Smooth muscle cell (in vitro differentiated cells): ENCODE data around the gene SCYGR2. TPM values are rescaled to one million over a fixed set of nuclear protein-coding genes. Genes with fewer than 3 reads are reported as not detected.

Experiments
- DNase-seq: peaks from one replicate; lab custom pipeline; 2025; ENCODE audit not compliant: unreplicated experiment; lab: John Stamatoyannopoulos, UW
- H2AFZ ChIP-seq: fragments of 200-600 bp; sonication (generic); 2 replicates; pipeline ENCODE4 v1.6.0; 2016; ENCODE audit warnings: antibody characterized with exemption, low read depth, mild to moderate bottlenecking
- H3F3A ChIP-seq: fragments of 200-600 bp; sonication (generic); 2 replicates; pipeline ENCODE4 v1.6.0; 2017; ENCODE audit warnings: antibody characterized with exemption, low read depth
- H3K27ac ChIP-seq: fragments of 200-600 bp; sonication (generic); 2 replicates; pipeline ENCODE4 v1.5.1; 2016; ENCODE audit warnings: low read depth, mild to moderate bottlenecking
- H3K27me3 ChIP-seq: fragments of 200-600 bp; sonication (generic); 2 replicates; pipeline ENCODE4 v1.6.1; 2016; ENCODE audit warnings: low read depth, mild to moderate bottlenecking
- H3K36me3 ChIP-seq: fragments of 200-600 bp; sonication (generic); 2 replicates; pipeline ENCODE4 v1.5.1; 2016; ENCODE audit warnings: low read depth
- H3K4me1 ChIP-seq: fragments of 200-600 bp; sonication (generic); 2 replicates; pipeline ENCODE4 v1.5.1; 2016; ENCODE audit warnings: low read depth
- H3K4me2 ChIP-seq: fragments of 200-600 bp; sonication (generic); 2 replicates; pipeline ENCODE4 v1.6.0; 2016; ENCODE audit warnings: mild to moderate bottlenecking
- H3K4me3 ChIP-seq: fragments of 200-600 bp; sonication (generic); 2 replicates; pipeline ENCODE4 v1.5.1; 2016; ENCODE audit warnings: mild to moderate bottlenecking
- H3K79me2 ChIP-seq: fragments of 200-600 bp; sonication (generic); 2 replicates; pipeline ENCODE4 v1.6.0; 2016; ENCODE audit warnings: low read depth, mild to moderate bottlenecking
- H3K9ac ChIP-seq: fragments of 200-600 bp; sonication (generic); 2 replicates; pipeline ENCODE4 v1.6.0; 2016; ENCODE audit warnings: low read depth
- H3K9me3 ChIP-seq: fragments of 200-600 bp; sonication (generic); replicated peaks from 2 replicates; pipeline ENCODE4 v1.5.1; 2016; ENCODE audit warnings: low read depth
- H4K20me1 ChIP-seq: fragments of 200-600 bp; sonication (generic); 2 replicates; pipeline ENCODE4 v1.6.0; 2016; ENCODE audit warnings: low read depth
- WGBS: methylation state at CpG from one replicate; pipeline ENCODE4 v1.1.7; 2016; ENCODE audit warnings: low lambda C conversion rate; 5-methylcytosine and 5-hydroxymethylcytosine counted together
- polyA plus RNA-seq: library from polyadenylated mRNA; unstranded; fragments of >200 nt; fragmentation: Nextera tagmentation; extraction: Ambion mirVana; gene quantifications from 2 replicates; pipeline ENCODE4 v1.2.1, GENCODE V29; 2016
- total RNA-seq: library from RNA; depleted of rRNA; stranded (reverse); fragments of >200 nt; gene quantifications from 2 replicates; pipeline ENCODE4 v1.2.3, GENCODE V29; 2014
- TF ChIP-seq, protein P1 (sequence below): fragments of 200-600 bp; sonication (generic); IDR thresholded peaks from 2 replicates; pipeline ENCODE4 v1.5.1; 2017; ENCODE audit warnings: borderline replicate concordance, mild to moderate bottlenecking, antibody characterized with exemption; ENCODE audit not compliant: insufficient read depth, poor library complexity, severe bottlenecking

The SCYGR2 gene
- total and polyA plus RNA-seq, 2 experiments from 2014 or later, result not detected

DNA sequence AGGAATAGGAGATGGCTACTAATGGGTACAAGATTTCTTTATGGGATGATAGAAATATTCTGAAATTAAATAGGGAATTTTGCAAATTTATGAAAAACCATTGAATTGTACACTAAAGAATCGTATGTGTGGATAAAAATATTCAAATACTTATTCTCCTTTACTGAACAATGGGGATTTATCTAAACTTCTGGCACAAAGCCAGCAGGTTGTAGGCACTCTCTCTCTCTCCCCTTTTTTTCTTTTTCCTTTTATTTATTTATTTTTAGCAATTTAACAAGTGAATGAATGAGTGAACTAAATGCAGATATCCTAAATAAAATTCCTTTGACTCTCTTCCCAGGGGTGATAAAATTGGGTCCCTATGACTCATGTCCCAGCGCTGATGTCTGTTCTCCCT is 21.9 kb upstream of the SCYGR2 start:
- Histone ChIP-seq H3K4me3 (no peak overlapping the region), H4K20me1 (no peaks in the 10 kb centered on the region), H3K4me1 (no peaks in the 10 kb centered on the region), H2AFZ (no peak overlapping the region), H3K36me3 (no peaks in the 10 kb centered on the region), H3K4me2 (no peak overlapping the region), H3K9ac (no peak overlapping the region), H3K27ac (no peak overlapping the region), H3K79me2 (no peaks in the 10 kb centered on the region), H3K27me3 (no peaks in the 10 kb centered on the region), H3K9me3 (no peaks in the 10 kb centered on the region), H3F3A (peaks cover 4% of the 10 kb centered on the region)
- WGBS, result 82% methylated on average over 2 of the region's 2 CpGs
- DNase-seq, result no peak
- TF ChIP-seq, protein P1, sequence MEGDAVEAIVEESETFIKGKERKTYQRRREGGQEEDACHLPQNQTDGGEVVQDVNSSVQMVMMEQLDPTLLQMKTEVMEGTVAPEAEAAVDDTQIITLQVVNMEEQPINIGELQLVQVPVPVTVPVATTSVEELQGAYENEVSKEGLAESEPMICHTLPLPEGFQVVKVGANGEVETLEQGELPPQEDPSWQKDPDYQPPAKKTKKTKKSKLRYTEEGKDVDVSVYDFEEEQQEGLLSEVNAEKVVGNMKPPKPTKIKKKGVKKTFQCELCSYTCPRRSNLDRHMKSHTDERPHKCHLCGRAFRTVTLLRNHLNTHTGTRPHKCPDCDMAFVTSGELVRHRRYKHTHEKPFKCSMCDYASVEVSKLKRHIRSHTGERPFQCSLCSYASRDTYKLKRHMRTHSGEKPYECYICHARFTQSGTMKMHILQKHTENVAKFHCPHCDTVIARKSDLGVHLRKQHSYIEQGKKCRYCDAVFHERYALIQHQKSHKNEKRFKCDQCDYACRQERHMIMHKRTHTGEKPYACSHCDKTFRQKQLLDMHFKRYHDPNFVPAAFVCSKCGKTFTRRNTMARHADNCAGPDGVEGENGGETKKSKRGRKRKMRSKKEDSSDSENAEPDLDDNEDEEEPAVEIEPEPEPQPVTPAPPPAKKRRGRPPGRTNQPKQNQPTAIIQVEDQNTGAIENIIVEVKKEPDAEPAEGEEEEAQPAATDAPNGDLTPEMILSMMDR, result no peak

DNA sequence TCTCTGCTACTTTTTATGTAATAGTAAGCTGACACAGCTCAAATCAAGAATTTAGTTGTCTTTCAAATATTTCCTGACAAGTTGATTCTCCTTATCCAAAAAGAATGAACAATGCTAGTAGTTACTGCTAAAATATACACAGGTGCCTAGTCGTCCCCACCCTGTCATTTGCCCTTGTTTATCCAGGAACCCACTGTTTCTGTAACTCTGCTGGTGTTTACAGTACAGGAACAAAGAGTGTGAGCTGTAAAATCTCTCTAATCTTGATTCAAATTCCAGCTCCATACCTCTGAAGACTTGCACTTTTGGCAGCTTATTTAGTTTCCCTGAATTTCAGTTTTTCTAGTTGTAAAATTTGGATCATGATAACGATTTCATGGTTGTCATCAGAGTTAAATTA is 21.1 kb upstream of the SCYGR2 start:
- Histone ChIP-seq H4K20me1 (no peaks in the 10 kb centered on the region), H3K27me3 (no peaks in the 10 kb centered on the region), H3K4me1 (no peaks in the 10 kb centered on the region), H3K79me2 (no peaks in the 10 kb centered on the region), H3K9me3 (no peaks in the 10 kb centered on the region), H3K4me2 (no peak overlapping the region), H3F3A (peaks cover 3% of the 10 kb centered on the region), H3K4me3 (no peak overlapping the region), H3K36me3 (no peaks in the 10 kb centered on the region), H3K9ac (no peak overlapping the region), H2AFZ (no peak overlapping the region), H3K27ac (no peak overlapping the region)
- TF ChIP-seq, protein P1, result no peak
- WGBS, result 71% methylated on average over 2 of the region's 2 CpGs
- DNase-seq, result no peak

DNA sequence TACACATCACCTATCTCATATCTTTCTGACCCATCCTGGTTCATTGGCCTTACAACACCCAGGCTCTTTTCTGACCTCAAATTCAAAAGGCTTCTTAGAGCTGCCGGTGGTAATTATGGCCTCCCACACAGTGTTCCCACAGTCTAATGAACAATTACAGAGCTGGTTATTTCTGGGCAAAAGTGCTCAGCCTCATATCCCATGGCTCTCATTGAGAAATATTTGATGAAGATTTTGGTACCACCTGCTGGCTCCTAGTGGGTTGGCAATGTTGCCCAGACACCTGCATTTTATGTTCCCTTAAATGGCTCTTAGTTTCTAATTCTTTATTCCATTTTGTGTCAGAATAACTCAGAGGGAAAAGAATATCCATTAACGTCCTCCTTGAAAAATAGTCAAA is 20.1 kb upstream of the SCYGR2 start:
- no peaks in the 10 kb centered on the region for H4K20me1 ChIP-seq
- H3K27ac ChIP-seq, result no peak overlapping the region
- TF ChIP-seq, protein P1, result no peak
- no peaks in the 10 kb centered on the region for H3F3A ChIP-seq
- H3K4me1 ChIP-seq, result no peaks in the 10 kb centered on the region
- no peaks in the 10 kb centered on the region for H3K36me3 ChIP-seq
- no peak overlapping the region for H2AFZ ChIP-seq
- 69% methylated on average over 2 of the region's 2 CpGs for WGBS
- H3K79me2 ChIP-seq, result no peaks in the 10 kb centered on the region
- H3K27me3 ChIP-seq, result no peaks in the 10 kb centered on the region
- no peak for DNase-seq
- H3K4me2 ChIP-seq, result no peak overlapping the region
- no peak overlapping the region for H3K9ac ChIP-seq
- H3K4me3 ChIP-seq, result no peak overlapping the region
- H3K9me3 ChIP-seq, result no peaks in the 10 kb centered on the region

DNA sequence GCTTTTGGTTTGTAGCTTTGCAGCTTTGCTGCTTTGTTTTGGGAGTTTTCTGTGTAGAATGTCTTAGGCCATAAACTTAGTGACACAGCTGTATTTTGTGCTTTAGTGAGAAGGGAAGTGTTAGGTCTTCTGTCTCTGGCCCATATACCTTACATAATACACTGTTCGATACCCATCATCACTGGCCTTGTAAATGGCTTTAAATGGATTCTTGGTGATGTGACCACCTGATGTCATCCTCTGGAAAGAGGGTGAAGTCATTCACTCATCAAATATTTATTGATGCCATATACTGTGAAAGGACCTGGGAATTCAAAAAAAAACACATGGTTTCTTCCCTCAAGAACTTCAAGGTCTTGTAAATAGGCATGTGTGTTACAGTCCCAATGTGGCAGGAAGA is 18.9 kb upstream of the SCYGR2 start:
- H4K20me1 ChIP-seq, result no peaks in the 10 kb centered on the region
- no peaks in the 10 kb centered on the region for H3K36me3 ChIP-seq
- no peaks in the 10 kb centered on the region for H3K79me2 ChIP-seq
- H3K4me3 ChIP-seq, result no peak overlapping the region
- no peaks in the 10 kb centered on the region for H3K4me1 ChIP-seq
- no peak overlapping the region for H3K27ac ChIP-seq
- no peak for DNase-seq
- H3K9me3 ChIP-seq, result no peaks in the 10 kb centered on the region
- TF ChIP-seq, protein P1, result no peak
- H2AFZ ChIP-seq, result no peak overlapping the region
- no peak overlapping the region for H3K9ac ChIP-seq
- 95% methylated on average over 1 of the region's 1 CpG for WGBS
- no peaks in the 10 kb centered on the region for H3F3A ChIP-seq
- H3K27me3 ChIP-seq, result no peaks in the 10 kb centered on the region
- H3K4me2 ChIP-seq, result no peak overlapping the region
